Activated T-cell treated with anti-CD3 and anti-CD28 coated beads for 1 hour (primary cell): ENCODE data around the gene QPRT.
"Not testable (repeated sequence)": the region's sequence is repeated elsewhere in the genome, so short reads cannot be mapped to it uniquely, and the experiment has no call there.

ENCODE experiments used
- DNase-seq: peaks from one replicate; pipeline ENCODE4 v3.0.0-alpha.2; 2020; ENCODE audit warnings: low read depth

Gene QPRT

DNA sequence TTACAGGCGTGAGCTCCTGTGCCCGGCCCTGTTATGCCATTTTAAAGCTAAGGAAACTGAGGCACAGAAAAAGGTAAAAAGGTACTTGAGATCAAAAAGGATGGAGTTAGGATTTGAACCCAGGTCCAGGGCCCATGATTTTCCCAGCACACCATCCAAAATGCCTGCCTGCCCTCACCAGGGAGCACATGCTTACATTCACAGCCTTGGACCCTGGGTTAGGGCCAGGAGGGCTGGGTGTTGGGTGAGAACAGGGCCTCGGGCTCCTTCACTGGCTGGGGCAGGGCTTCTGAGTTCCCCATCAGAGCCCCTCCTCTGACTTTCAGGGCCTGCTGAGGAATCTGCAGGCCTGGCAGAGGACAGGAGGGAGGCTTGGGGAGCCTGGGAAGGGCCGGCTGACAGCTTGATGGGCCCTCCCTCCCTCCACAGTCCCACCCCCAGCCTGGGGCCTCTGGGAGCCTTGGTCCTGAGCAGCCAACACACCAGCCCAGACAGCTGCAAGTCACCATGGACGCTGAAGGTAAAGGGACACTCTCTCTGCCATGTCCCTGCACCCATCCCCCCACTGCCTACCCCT is at the start of gene QPRT:
Gene QPRT, plus strand, starts transcription at position 490 of the 577 bp plus-strand sequence. Its CDS starts 18 bp downstream, at position 508.
- no peak for DNase-seq

DNA sequence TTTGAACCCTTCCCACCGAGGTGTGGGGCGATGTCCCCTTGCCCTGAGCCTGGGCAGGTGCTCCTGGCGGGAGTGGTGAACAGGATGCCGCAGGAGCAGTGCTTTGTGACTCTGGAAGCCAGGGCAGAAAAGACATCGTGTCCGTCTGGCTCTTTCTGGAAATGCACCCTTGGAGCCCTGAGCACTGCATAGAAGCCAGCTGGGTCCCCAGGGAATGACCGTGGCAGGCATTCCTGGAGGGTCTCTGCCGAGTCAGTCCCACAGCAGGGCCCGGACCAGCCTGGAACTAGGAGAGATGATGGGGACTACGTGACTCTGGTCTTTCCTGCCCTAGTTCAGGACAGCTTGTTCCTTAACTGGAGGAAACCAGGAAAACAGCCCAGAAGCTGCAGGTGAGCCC is 49.7 kb upstream of the QPRT start:
- not testable (repeated sequence) for DNase-seq

DNA sequence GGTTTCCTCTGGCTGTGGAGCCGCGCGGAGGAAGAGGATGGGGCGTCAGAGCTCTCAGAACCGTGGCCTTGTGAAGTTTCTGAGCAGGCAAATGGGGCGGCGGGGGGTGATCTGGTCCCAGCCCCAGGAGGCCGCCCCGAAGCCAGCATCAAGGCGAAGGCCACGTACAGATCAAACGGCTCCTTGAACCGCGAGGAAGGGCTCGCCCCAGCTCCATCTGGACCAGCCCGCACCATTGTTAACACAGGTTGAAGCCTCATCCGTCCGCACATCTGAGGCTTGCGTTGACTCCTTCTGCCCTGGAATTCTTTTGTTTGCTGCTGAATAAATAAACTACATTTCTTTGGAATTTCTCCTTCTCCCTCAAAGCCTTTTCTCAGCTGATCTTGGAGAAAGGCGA is 47.3 kb upstream of the QPRT start:
- not testable (repeated sequence) for DNase-seq

DNA sequence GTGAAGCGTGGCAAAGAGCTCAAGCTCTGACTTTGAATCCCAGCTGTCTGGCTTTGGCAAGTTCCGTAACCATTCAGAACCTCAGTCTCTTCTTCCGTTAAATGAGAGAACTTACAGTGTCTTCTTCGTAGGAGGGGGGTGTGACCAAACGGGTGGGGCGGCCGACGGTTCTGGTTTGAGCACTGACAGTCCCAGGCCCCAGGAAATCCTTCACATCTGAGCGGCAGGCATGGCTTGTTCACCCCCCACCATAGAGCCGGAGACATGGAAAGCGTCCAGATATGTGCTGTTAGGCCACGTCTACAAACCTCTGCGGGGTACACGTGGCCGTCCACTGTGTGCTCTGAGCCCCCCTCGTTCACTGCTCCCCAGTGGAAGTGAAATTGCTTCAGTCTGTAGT is 43.1 kb upstream of the QPRT start:
- not testable (repeated sequence) for DNase-seq

DNA sequence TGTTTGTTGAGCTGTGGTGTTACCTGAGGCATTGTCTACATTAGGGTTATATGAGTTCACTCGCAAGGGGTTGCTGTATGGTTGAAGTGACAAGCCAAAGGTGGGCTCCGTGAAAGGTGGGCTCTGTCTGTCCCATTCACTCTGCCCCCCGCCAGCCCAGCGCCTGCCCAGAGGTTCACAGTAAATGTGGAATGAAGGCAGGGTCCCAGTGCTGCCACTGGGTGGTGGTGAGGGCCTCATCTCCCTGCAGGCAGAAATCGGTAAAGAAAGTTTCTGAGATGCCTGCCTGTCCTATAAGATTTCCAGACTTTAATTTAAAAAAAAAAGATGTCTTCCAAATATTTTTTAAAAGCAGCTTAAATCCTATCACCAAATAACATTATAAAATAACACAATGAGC is 42.6 kb upstream of the QPRT start:
- DNase-seq: not testable (repeated sequence)

DNA sequence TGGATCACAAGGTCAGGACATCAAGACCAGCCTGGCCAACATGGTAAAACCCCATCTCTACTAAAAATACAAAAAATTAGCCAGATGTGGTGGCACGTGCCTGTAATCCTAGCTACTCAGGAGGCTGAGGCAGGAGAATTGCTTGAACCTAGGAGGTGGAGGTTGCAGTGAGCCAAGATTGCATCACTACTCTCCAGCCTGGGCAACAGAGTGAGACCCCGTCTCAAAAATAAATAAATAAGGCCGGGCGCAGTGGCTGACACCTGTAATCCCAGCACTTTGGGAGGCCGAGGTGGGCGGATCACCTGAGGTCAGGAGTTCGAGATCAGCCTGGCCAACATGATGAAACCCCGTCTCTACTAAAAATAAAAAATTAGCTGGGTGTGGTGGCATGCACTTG is 40.2 kb upstream of the QPRT start:
- not testable (repeated sequence) for DNase-seq

DNA sequence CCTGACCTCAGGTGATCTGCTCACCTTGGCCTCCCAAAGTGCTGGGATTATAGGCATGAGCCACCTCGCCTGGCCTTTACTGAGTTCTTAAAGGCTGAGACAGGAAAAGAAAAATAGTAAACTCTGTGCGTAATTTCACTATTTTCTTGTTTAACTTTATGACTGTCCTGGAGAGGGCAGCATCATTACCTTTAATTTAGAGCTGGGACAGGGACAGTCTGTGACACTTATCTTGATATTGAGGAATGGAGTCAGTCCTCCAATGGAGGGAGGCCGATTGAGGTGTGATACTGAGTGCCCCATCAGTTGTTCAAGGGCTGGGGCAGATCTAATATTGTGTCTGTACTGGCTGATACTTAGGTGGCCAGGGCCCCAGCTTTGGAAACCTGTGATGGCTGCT is 37.4 kb upstream of the QPRT start:
- no peak for DNase-seq

DNA sequence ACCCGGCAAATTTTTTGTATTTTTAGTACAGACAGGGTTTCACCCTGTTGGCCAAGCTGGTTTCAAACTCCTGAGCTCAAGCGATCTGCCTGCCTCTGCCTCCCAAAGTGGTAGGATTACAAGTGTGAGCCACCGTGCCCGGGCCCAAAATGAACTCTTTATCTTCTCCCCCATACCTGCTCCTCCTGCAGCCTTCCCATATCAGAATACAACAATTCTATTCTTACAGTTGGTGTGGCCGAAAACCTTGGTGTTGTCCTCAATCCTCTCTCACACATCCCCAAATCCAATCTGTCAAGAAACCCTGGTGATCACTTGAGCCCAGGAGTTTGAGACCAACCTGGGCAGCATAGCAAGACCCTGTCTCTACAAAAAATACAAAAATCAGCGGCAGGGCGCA is 35.4 kb upstream of the QPRT start:
- DNase-seq: no peak

DNA sequence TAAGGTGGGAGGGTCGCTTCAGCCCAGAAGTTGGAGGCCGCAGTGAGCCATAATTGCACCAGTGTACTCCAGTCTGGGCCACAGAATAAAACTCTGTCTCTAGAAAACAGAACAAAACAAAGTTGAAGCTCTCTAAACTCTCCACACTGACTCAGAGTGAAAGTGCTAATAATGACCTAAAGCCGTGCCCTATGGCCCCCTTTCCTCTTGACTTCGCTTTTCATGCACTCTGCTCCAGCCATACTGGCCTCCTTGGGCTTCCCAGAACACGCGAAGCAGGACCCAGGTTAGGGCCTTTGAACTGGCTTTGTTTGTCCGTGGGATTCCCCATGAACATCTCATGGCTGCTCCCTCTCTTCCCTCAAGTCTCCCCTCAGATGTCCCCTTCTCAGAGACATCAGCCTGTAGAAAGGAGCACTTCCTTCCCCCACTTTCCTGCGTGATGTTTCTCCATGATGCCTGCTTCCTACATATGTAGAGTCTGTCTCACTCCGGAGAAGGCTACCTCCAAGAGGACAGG is 34.6 kb upstream of the QPRT start:
- no peak for DNase-seq

DNA sequence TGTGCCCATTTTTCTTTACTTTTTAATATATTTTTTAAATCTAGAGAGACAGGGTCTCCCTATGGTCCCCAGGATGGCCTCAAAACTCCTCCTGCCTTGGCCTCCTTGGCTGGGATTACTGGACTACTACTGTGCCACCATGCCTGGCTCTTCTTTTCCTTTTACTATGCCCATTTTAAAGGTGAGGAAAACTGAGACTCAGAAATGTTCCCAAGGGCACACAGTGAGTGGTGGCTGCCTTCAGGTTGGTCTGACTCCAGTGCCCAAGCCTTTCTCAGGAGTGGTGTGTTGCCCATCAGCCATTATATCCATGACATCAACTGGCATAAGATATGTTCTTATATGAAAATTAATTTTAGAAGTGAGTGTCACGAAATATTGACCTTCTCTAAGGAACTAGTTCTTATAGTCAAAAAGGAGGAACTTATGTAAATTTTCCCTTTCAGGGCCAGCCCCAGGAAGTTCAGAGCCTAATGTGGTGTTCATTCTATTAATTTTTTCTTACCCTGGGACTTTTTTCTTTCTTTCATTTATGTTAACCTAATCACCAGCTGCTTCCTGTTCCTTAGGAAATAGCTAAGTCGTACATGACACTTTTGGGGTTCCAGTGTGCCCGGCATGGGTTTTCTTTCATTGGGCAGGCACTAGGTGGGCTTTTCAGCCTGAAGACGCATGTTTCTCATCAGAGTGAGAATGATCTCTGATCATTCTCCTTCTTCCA is 33.8 kb upstream of the QPRT start:
- no peak for DNase-seq

DNA sequence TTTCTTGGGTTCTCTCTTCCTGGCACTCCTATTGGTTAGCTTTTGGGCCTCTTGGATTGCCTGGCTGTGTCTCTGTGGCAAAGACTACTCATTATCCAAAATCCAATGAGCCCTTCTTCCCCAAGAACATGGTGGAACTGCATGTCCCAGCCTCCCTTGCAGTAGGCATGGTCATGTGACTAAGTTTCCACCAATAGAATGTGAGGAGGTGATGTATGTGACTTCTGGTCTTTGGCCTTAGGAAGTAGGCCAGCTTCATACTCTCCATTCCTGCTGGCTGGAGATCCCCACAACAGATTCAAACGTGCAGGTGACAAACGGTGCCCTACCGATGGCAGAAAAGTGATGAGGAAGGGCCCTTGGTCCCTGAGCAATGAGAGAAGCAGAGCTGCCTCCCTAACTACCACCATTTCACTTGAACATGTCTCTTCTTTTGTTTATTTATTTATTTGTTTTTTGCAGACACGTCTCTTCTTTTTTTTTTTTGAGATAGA is 33.2 kb upstream of the QPRT start:
- no peak for DNase-seq

DNA sequence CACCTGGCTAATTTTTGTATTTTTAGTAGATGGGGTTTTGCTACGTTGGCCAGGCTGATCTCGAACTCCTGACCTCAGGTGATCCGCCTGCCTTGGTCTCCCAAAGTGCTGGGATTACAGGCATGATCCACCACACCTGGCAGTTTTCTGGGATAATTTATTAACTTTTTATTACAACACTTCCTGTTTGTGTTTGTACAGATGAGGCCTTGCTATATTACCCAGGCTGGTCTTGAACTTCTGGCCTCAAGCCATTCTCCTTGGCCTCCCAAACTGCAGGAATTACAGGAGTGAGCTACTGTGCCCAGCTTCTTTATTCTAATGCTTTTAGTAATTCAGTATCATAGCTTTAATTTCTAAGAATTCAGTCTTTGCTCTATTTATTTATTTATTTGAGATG is 32.0 kb upstream of the QPRT start:
- no peak for DNase-seq

DNA sequence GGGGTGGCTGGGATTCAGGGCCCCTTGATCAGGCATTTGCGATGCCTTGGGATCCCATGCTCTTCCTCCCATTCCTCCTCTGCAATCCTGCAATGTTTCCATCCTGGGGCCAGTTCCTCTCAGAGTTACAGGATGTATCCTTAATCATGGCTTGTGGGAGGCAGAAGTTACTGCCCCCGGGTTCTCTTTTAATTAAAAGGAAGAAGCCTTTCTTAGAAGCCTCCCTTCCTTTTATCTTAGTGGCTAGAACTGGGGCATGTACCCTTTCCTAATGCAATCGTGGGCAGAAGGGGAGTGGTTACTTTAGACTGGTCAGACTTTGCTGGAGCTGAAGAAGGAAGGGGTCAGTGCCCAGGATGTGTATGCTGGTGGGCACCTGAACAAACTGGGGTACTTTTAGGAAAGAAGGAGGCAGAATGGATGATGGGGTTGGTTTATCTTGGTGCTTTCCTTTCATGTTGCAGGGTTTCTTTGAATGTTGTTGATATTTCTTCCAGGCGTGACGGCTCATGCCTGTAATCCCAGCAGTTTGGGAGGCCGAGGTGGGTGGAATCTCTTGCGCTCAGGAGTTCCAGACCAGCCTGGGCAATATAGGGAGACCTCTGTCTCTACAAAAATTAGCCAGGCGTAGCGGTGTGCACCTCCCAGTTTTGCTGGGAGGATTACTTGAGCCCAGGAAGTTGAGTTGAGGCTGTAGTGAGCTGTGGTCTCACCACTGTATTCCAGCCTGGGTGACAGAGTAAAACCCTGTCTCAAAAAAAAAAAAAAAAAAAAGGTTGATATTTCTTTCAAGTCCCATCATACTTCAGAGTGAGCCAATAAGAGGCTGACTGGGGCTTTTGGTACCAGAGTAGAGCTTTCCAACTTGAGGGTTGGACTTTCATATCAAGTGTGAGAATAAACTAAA is 29.1 kb upstream of the QPRT start:
- no peak for DNase-seq

DNA sequence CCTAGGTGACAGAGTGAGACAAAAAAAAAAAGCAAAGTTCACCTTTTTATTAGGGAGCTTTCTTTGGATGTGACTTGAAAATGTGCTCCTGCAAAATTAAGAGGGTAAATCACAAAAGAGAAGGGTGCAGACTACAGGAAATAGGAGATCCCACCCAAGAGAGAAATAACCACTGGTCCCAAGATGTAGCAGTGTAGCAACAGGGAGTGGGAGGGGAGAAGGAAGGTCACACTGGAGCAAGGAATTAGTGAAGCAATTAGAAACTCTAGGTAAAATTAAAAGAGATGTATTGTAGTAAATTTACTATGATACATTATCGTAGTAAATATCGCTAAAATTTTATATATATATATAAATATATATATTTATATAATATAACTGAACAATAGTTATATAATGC is 28.2 kb upstream of the QPRT start:
- DNase-seq: no peak

DNA sequence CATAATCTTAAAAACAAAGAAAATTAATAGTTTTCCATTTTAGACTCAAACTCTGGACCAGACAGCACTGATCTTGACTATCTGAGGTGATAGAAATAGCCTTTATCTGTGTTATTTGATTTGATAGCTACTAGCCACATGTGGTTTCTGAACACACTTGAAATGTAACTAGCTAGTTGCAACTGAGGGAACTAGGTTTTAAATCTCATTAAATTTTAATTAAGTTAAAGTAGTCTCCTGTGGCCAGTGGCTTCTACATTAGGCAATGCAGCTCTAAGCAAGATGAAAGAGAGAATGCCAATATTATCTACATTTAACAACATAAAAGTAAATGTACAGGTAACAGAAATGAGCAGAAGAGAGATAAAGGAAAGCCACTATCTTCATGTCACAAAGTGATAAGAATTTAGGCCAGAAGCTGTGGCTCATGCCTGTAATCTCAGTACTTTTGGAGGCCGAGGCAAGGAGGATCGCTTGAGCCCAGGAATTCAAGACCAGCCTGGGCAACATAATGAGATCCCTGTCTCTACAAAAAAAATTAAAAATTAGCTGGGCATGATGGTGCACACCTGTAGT is 27.1 kb upstream of the QPRT start:
- DNase-seq: no peak

DNA sequence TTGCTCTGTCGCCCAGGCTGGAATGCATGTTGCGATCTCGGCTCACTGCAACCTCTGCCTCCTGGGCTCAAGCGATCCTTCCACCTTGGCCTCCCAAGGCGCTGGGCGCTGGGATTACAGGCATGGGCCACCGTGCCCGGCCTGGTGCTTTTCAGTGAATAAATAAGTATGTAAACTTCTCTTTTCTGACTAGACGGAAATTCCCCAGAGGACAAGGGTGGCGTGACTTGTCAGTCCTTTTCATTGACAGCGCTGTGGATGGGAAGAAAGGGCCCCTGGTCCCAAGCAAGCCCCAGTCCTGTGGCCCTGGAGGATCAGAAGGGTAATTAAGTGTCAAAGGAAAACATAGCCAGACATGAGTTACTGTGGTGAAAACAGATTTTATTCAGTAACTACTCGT is 25.5 kb upstream of the QPRT start:
- DNase-seq: no peak

DNA sequence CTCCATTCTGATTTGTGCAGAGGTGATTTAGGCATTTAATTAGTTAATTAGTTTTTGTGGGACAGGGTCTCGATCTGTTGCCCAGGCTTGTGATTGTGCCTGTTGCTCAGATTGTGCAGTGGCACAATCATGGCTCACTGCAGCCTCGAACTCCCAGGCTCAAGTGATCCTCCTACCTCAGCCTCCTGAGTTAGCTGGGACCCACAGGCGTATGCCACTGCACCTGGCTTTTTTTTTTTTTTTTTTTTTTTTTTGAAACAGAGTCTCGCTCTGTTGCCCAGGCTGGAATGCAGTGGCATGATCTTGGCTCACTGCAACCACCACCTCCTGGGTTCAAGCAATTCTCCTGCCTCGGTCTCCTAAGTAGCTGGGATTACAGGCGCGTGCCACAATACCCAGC is 25.1 kb upstream of the QPRT start:
- not testable (repeated sequence) for DNase-seq

DNA sequence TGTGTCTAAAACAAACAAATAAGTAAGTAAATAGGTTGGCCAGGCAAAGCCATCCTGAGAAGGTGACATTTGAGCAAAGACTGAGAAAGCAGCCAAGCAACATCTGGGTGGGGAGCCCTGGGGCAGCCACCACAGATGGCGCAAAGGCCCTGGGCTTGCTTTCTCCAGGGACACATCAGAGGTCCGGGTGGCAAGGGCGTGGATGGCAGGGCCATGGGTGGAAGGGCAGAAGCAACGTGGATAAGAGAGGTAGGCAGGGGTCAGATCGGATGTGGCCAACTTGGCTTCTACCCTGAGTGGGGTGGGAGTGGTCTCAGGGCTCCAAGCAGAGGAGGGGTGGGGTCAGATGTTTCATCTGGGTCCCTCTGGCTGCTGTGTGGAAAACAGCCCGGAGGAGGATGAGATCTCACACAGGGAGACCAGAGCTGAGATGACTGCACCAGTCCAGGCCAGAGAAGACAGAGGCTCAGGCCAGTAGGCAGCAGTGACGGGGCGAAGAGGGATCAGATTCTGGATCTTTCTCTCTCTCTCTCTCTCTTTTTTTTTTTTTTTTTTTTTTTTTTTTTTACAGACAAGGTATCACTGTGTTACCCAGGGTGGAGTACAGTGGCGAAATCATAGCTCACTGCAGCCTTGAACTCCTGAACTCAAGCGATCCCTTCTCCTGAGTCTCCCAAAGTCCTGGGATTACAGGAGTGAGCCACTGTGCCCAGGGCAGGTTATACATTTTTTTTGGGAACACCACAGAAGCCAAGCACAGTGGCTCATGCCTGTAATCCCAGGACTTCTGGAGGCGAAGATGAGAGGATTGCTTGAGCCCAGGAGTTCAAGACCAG is 22.1 kb upstream of the QPRT start:
- no peak for DNase-seq

DNA sequence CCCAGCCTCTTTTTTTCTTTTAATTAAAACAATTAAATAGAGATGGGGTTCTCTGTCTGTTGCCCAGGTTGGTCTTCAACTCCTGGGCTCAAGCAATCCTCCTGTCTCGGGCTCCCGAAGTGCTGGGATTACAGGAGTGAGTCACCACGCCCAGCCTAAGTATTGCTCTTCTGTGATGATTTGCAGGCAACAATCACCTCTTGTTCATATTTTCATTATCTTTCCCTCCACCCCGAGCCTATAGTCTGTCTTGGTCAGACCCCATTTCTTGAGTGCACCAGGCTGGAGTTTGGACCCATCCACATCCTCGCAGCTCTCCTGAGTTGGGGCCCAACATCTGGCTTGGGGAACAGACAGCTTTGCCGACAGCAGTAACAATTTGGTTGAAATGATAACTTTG is 20.3 kb upstream of the QPRT start:
- no peak for DNase-seq

DNA sequence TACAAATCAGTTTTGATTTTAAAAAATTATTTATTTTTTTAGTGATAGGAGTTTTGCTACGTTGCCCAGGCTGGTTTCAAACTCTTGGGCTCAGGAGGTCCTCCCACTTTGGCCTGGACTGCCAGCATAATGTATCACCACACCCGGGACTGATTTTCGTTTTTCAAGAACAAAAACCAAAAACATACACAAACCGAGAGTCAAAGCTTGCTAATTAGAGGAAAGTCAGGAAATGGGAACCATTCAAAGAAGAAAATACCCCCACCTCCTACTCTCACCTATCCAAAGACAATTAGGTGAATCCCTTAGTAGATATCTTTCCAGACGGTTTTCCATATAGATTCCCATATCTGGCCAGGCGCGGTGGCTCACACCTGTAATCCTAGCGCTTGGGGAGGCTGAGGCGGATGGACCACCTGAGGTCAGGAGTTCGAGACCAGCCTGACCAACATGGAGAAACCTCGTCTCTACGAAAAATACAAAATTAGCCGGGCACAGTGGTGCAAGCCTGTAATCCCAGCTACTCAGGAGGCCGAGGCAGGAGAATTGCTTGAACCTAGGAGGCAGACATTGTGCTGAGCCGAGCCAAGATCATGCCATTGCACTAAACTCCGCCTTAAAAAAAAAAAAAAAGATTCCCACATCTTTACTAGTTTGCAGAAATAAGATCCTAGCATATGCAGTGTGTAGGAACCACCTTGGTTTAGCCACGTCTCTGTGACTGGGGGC is 16.8 kb upstream of the QPRT start:
- DNase-seq: no peak

DNA sequence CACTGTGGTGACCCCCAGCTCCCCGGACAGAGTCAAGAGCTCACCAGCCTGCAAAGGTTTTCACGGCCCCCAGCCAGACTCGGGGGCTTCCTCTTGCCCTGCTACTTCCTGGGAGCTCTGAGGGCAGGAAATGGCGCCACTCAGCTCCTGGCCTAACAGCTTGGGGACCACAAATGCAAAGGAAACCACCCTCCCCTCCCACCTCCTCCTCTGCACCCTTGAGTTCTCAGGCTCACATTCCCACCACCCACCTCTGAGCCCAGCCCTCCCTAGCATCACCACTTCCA is 16.3 kb upstream of the QPRT start:
- DNase-seq: no peak
